Measurements from ENCODE around the gene CCDC200. TPM values are rescaled to one million over a fixed set of nuclear protein-coding genes. Genes with fewer than 3 reads are reported as not detected.
A peak's percentile ranks its signal among the peaks of the same experiment; 100 is the strongest.
"Not testable (repeated sequence)": the region's sequence is repeated elsewhere in the genome, so short reads cannot be mapped to it uniquely, and the experiment has no call there.

CCDC200 gene
- total and polyA plus RNA-seq, 2 donors (not counting 1 experiment from before 2014, with no cell fraction given), result not detected

GRCh38 chr17:43211123-43211479 lies 17.3 kb downstream of the CCDC200 start:
- Histone ChIP-seq H2AFZ (ENCODE audit: low read length) (peak overlapping the region; percentile 55), H3K9ac (ENCODE audit: insufficient read depth, low read length) (peak overlapping the region; percentile 55), H3K4me2 (ENCODE audit: extremely low read depth, insufficient read depth, low read length) (peak overlapping the region; percentile 76), H3K9me3 (ENCODE audit: control insufficient read depth, insufficient read depth, low read depth, low read length) (no peaks in the 10 kb centered on the region), H3K27ac (ENCODE audit: insufficient read depth, low read length) (peak overlapping the region; percentile 64), H3K36me3 (ENCODE audit: control insufficient read depth, insufficient read depth, low read length) (peaks cover 10% of the 10 kb centered on the region), H3K27me3 (ENCODE audit: control insufficient read depth, insufficient read depth, low read length) (no peaks in the 10 kb centered on the region), H3K4me3 (replicated peaks in 1 of 4; ENCODE audit: control extremely low read depth in 1 of 4, insufficient read depth in 1 of 4, low read depth in 3 of 4, low read length in 4 of 4) (peak overlapping the region; percentile 32 to 78 (median 48)), H3K4me1 (ENCODE audit: control insufficient read depth, extremely low read depth, insufficient read depth, low read length) (peaks cover 6% of the 10 kb centered on the region), H3K79me2 (ENCODE audit: control insufficient read depth, insufficient read depth, low read length) (no peaks in the 10 kb centered on the region), H4K20me1 (ENCODE audit: control insufficient read depth, extremely low read depth, insufficient read depth, low read length) (no peaks in the 10 kb centered on the region)
- no peak for TF ChIP-seq CTCF (conservative IDR thresholded peaks at IDR 0.05 in 1 of 2, IDR thresholded peaks at IDR 0.05 in 1 of 2; ENCODE audit: low read depth in 1 of 2, low read length in 2 of 2)
- DNase-seq (ENCODE audit: low read depth in 2 of 2), result no peak

GRCh38 chr17:43210576-43210975 lies 17.8 kb downstream of the CCDC200 start:
- H3K27ac ChIP-seq (ENCODE audit: insufficient read depth, low read length), result no peak overlapping the region
- no peak for DNase-seq (ENCODE audit: low read depth in 2 of 2)
- peaks cover 6% of the 10 kb centered on the region for H3K4me1 ChIP-seq (ENCODE audit: control insufficient read depth, extremely low read depth, insufficient read depth, low read length)
- no peak overlapping the region for H3K9ac ChIP-seq (ENCODE audit: insufficient read depth, low read length)
- no peaks in the 10 kb centered on the region for H4K20me1 ChIP-seq (ENCODE audit: control insufficient read depth, extremely low read depth, insufficient read depth, low read length)
- H3K27me3 ChIP-seq (ENCODE audit: control insufficient read depth, insufficient read depth, low read length), result no peaks in the 10 kb centered on the region
- H3K36me3 ChIP-seq (ENCODE audit: control insufficient read depth, insufficient read depth, low read length), result peaks cover 6% of the 10 kb centered on the region
- no peaks in the 10 kb centered on the region for H3K9me3 ChIP-seq (ENCODE audit: control insufficient read depth, insufficient read depth, low read depth, low read length)
- no peaks in the 10 kb centered on the region for H3K79me2 ChIP-seq (ENCODE audit: control insufficient read depth, insufficient read depth, low read length)
- H3K4me3 ChIP-seq (replicated peaks in 1 of 4; ENCODE audit: control extremely low read depth in 1 of 4, insufficient read depth in 1 of 4, low read depth in 3 of 4, low read length in 4 of 4), result no peak overlapping the region
- H3K4me2 ChIP-seq (ENCODE audit: extremely low read depth, insufficient read depth, low read length), result no peak overlapping the region
- no peak for TF ChIP-seq EZH2 (IDR thresholded peaks at IDR 0.05; ENCODE audit: low read length, missing control alignments)
- TF ChIP-seq CTCF (conservative IDR thresholded peaks at IDR 0.05 in 1 of 2, IDR thresholded peaks at IDR 0.05 in 1 of 2; ENCODE audit: low read depth in 1 of 2, low read length in 2 of 2), result no peak
- H2AFZ ChIP-seq (ENCODE audit: low read length), result no peak overlapping the region

- not testable (repeated sequence) for H3K9me3 ChIP-seq (ENCODE audit: control insufficient read depth, insufficient read depth, low read depth, low read length); H3K4me1 ChIP-seq (ENCODE audit: control insufficient read depth, extremely low read depth, insufficient read depth, low read length); H3K36me3 ChIP-seq (ENCODE audit: control insufficient read depth, insufficient read depth, low read length); H4K20me1 ChIP-seq (ENCODE audit: control insufficient read depth, extremely low read depth, insufficient read depth, low read length); DNase-seq (ENCODE audit: low read depth in 2 of 2); H3K79me2 ChIP-seq (ENCODE audit: control insufficient read depth, insufficient read depth, low read length); H3K9ac ChIP-seq (ENCODE audit: insufficient read depth, low read length); H3K27ac ChIP-seq (ENCODE audit: insufficient read depth, low read length); H3K4me3 ChIP-seq (replicated peaks in 1 of 4; ENCODE audit: control extremely low read depth in 1 of 4, insufficient read depth in 1 of 4, low read depth in 3 of 4, low read length in 4 of 4); H3K4me2 ChIP-seq (ENCODE audit: extremely low read depth, insufficient read depth, low read length); H2AFZ ChIP-seq (ENCODE audit: low read length); H3K27me3 ChIP-seq (ENCODE audit: control insufficient read depth, insufficient read depth, low read length)
Measured at GRCh38 chr17:43203013-43203412, 25.4 kb downstream of the CCDC200 start.
